Measurements from ENCODE around the gene LITAFD.
"Not testable (repeated sequence)": the region's sequence is repeated elsewhere in the genome, so short reads cannot be mapped to it uniquely, and the experiment has no call there.

Gene LITAFD

GRCh38 chr16:8882041-8882617 lies at the start of gene LITAFD:
TSS of gene LITAFD (plus strand) at chr16:8882351. CDS start at chr16:8884356, 2,005 bp downstream.
- DNase-seq: no peak

GRCh38 chr16:8832717-8833105 lies 49.4 kb upstream of the LITAFD start:
- DNase-seq: no peak

GRCh38 chr16:8836797-8837196 lies 45.4 kb upstream of the LITAFD start:
- not testable (repeated sequence) for DNase-seq

GRCh38 chr16:8837594-8837993 lies 44.6 kb upstream of the LITAFD start:
- not testable (repeated sequence) for DNase-seq

- DNase-seq: not testable (repeated sequence)
Measured at GRCh38 chr16:8842016-8842415, 40.1 kb upstream of the LITAFD start.

- not testable (repeated sequence) for DNase-seq
Measured at GRCh38 chr16:8843296-8843695, 38.9 kb upstream of the LITAFD start.

- no peak for DNase-seq
Measured at GRCh38 chr16:8845699-8846298, 36.4 kb upstream of the LITAFD start.

- DNase-seq: no peak
Measured at GRCh38 chr16:8846401-8846932, 35.7 kb upstream of the LITAFD start.

GRCh38 chr16:8847145-8847544 lies 35.0 kb upstream of the LITAFD start:
- no peak for DNase-seq

GRCh38 chr16:8847623-8848022 lies 34.5 kb upstream of the LITAFD start:
- DNase-seq: no peak

- no peak for DNase-seq
Measured at GRCh38 chr16:8848231-8848938, 33.8 kb upstream of the LITAFD start.

GRCh38 chr16:8848939-8849391 lies 33.2 kb upstream of the LITAFD start:
- no peak for DNase-seq

GRCh38 chr16:8849411-8850011 lies 32.6 kb upstream of the LITAFD start:
- DNase-seq: no peak

- DNase-seq: no peak
Measured at GRCh38 chr16:8850279-8850885, 31.8 kb upstream of the LITAFD start.

- DNase-seq: no peak
Measured at GRCh38 chr16:8851761-8852403, 30.3 kb upstream of the LITAFD start.

- no peak for DNase-seq
Measured at GRCh38 chr16:8852534-8852933, 29.6 kb upstream of the LITAFD start.

GRCh38 chr16:8853150-8853549 lies 29.0 kb upstream of the LITAFD start:
- DNase-seq: no peak

GRCh38 chr16:8853611-8854010 lies 28.5 kb upstream of the LITAFD start:
- no peak for DNase-seq

GRCh38 chr16:8854298-8854948 lies 27.7 kb upstream of the LITAFD start:
- DNase-seq: no peak

- DNase-seq: no peak
Measured at GRCh38 chr16:8855051-8855786, 26.9 kb upstream of the LITAFD start.

- no peak for DNase-seq
Measured at GRCh38 chr16:8855972-8856371, 26.2 kb upstream of the LITAFD start.
